Measurements from ENCODE around the gene LRRC74A. TPM values are rescaled to one million over a fixed set of nuclear protein-coding genes. Genes with fewer than 3 reads are reported as not detected.

The LRRC74A gene
- total and polyA plus RNA-seq, 10 of the 15 experiments (the other 5 are each of a cell fraction or from before 2014, with no cell fraction given) = not detected

DNA sequence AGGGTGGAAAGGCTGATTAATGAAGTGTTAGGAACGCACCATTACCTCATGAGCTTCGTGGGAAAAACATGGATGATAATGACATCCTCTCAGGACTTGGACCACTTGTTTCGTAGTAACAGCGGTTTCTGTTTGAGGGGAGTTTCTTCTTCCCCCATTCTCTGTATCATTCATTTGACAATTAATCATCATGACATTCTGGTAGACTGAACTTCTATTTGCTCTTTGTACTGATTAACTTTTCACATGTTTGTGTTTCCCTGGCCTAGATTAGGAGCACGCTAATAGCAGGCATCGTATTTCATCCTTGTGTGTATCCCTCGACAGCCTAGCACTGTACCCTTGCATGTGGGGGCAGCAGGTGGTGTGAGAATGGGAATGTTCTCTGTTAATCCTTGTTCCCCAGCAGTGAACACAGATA, 8.0 kb downstream of the LRRC74A start:
- no peaks in the 10 kb centered on the region for H3K36me3 ChIP-seq (ENCODE audit: control insufficient read depth in 2 of 2, insufficient read depth in 2 of 2, low read length in 1 of 2)
- ChIA-PET RAD21 (ENCODE audit: unreplicated experiment) (no interaction called here), CTCF (no interaction called here), POLR2A (no interaction called here), SMC1A (ENCODE audit: uncharacterized antibody, unreplicated experiment) (no interaction called here)
- intact Hi-C loops (cut with micrococcal nuclease; ENCODE audit: unreplicated experiment) (no loop called here), in situ Hi-C loops (cut with MboI) (no loop called here)
- 47% methylated on average over 7 of the region's 7 CpGs for WGBS (ENCODE audit: insufficient coverage, insufficient replicate concordance, low lambda C conversion rate, missing lambda C conversion rate)
- H3K79me2 ChIP-seq (ENCODE audit: control insufficient read depth, insufficient read depth, low read length) = no peaks in the 10 kb centered on the region
- peaks cover 0 to 3% of the 10 kb centered on the region in 2 experiments; a peak in 3 of 4 replicates for H3K27me3 ChIP-seq (replicated peaks in 1 of 2; ENCODE audit: control insufficient read depth in 2 of 2, insufficient read depth in 2 of 2, low read length in 1 of 2)
- H3K4me1 ChIP-seq (ENCODE audit: control insufficient read depth, insufficient read depth, low read length) = no peaks in the 10 kb centered on the region
- no peak overlapping the region for H3K4me3 ChIP-seq
- no peaks in the 10 kb centered on the region for H4K20me1 ChIP-seq (ENCODE audit: control insufficient read depth, insufficient read depth)
- ATAC-seq (no peak), DNase-seq (ENCODE audit: low read depth, low spot score) (no peak), FAIRE-seq (no peak)
- H3K9me3 ChIP-seq (replicated peaks; ENCODE audit: control insufficient read depth, insufficient read depth, low read length) = no peaks in the 10 kb centered on the region
- no peak overlapping the region for H3K9ac ChIP-seq (ENCODE audit: control insufficient read depth, insufficient read depth, low read length)
- no peak overlapping the region for H3K27ac ChIP-seq (ENCODE audit: control insufficient read depth, insufficient read depth)
- H3K4me2 ChIP-seq (ENCODE audit: control insufficient read depth, insufficient read depth) = no peak overlapping the region
- no TSS peak for BruUV-seq (replicated peaks)
- TF ChIP-seq ZBED1 (IDR thresholded peaks at IDR 0.05; ENCODE audit: borderline replicate concordance) (no peak), MXI1 (IDR thresholded peaks at IDR 0.05; ENCODE audit: low read depth, low read length) (no peak), ZZZ3 (IDR thresholded peaks at IDR 0.05; ENCODE audit: control insufficient read depth, insufficient read length, low read depth) (no peak), STAT1 (conservative IDR thresholded peaks at IDR 0.05) (no peak), RBBP5 (conservative IDR thresholded peaks at IDR 0.05) (no peak), HDGF (IDR thresholded peaks at IDR 0.05) (no peak), ETV6 (conservative IDR thresholded peaks at IDR 0.05 in 1 of 2, IDR thresholded peaks at IDR 0.05 in 1 of 2; ENCODE audit: borderline replicate concordance in 1 of 2, low read depth in 1 of 2) (no peak), IKZF2 (IDR thresholded peaks at IDR 0.05) (no peak), YY1 (IDR thresholded peaks at IDR 0.05; ENCODE audit: low read depth, low read length) (no peak), DPF2 (IDR thresholded peaks at IDR 0.05) (no peak), CHD1 (IDR thresholded peaks at IDR 0.05; ENCODE audit: low read depth, low read length) (no peak), JUNB (IDR thresholded peaks at IDR 0.05) (no peak), SMARCA5 (IDR thresholded peaks at IDR 0.05) (no peak), NFXL1 (IDR thresholded peaks at IDR 0.05; ENCODE audit: borderline replicate concordance) (no peak), FOXM1 (IDR thresholded peaks at IDR 0.05; ENCODE audit: low read depth, low read length) (no peak), MYB (IDR thresholded peaks at IDR 0.05; ENCODE audit: borderline replicate concordance, low read depth, low read length) (no peak), BRCA1 (IDR thresholded peaks at IDR 0.05; ENCODE audit: low read depth, low read length) (no peak), CHD4 (IDR thresholded peaks at IDR 0.05) (no peak)
- no peak overlapping the region for H2AFZ ChIP-seq (ENCODE audit: control insufficient read depth, low read depth, low read length)
